IPS DF 4.7 (cell line): Measurements from ENCODE around the gene ZFP92.
"Not testable (repeated sequence)": the region's sequence is repeated elsewhere in the genome, so short reads cannot be mapped to it uniquely, and the experiment has no call there.

ENCODE experiments used
- DNase-seq: peaks from one replicate; pipeline ENCODE4 v3.0.0-alpha.2; 2013; ENCODE audit warnings: low spot score; ENCODE audit errors: extremely low read depth

ZFP92 gene

GRCh38 chrX:153386097-153386496 is 25.2 kb upstream of the ZFP92 start:
- DNase-seq = no peak

- no peak for DNase-seq
Measured at GRCh38 chrX:153387345-153387744, 23.9 kb upstream of the ZFP92 start.

GRCh38 chrX:153387987-153388721 is 23.1 kb upstream of the ZFP92 start:
- DNase-seq = no peak

GRCh38 chrX:153388722-153389459 is 22.4 kb upstream of the ZFP92 start:
- no peak for DNase-seq

- not testable (repeated sequence) for DNase-seq
Measured at GRCh38 chrX:153389460-153389768, 21.9 kb upstream of the ZFP92 start.

GRCh38 chrX:153392642-153393321 is 18.5 kb upstream of the ZFP92 start:
- no peak for DNase-seq

GRCh38 chrX:153394612-153395011 is 16.7 kb upstream of the ZFP92 start:
- no peak for DNase-seq

GRCh38 chrX:153395613-153396319 is 15.5 kb upstream of the ZFP92 start:
- DNase-seq = no peak

GRCh38 chrX:153396320-153397195 is 14.7 kb upstream of the ZFP92 start:
- DNase-seq = no peak

- no peak for DNase-seq
Measured at GRCh38 chrX:153397256-153397960, 13.9 kb upstream of the ZFP92 start.

GRCh38 chrX:153398275-153398960 is 12.9 kb upstream of the ZFP92 start:
- DNase-seq = no peak

- no peak for DNase-seq
Measured at GRCh38 chrX:153400146-153401132, 10.8 kb upstream of the ZFP92 start.

- DNase-seq = no peak
Measured at GRCh38 chrX:153401133-153401764, 10.0 kb upstream of the ZFP92 start, which contains the start of gene PNMA6E. TSS of gene PNMA6E (minus strand) at chrX:153401350. CDS start at chrX:153398849, 2,501 bp downstream.

GRCh38 chrX:153404333-153404732 is 6.9 kb upstream of the ZFP92 start:
- not testable (repeated sequence) for DNase-seq

GRCh38 chrX:153405426-153405825 is 5.8 kb upstream of the ZFP92 start:
- DNase-seq = no peak

- no peak for DNase-seq
Measured at GRCh38 chrX:153406011-153406410, 5.3 kb upstream of the ZFP92 start.

- DNase-seq = no peak
Measured at GRCh38 chrX:153406903-153407302, 4.4 kb upstream of the ZFP92 start.

- DNase-seq = no peak
Measured at GRCh38 chrX:153407736-153408135, 3.5 kb upstream of the ZFP92 start.
